Measurements from ENCODE around the gene GNPTAB. TPM values are rescaled to one million over a fixed set of nuclear protein-coding genes. Genes with fewer than 3 reads are reported as not detected.

Gene GNPTAB
- polyA plus RNA-seq, 2 of the 4 experiments (the other 2 are of a cell fraction), result 20.3 to 29.3 TPM

DNA sequence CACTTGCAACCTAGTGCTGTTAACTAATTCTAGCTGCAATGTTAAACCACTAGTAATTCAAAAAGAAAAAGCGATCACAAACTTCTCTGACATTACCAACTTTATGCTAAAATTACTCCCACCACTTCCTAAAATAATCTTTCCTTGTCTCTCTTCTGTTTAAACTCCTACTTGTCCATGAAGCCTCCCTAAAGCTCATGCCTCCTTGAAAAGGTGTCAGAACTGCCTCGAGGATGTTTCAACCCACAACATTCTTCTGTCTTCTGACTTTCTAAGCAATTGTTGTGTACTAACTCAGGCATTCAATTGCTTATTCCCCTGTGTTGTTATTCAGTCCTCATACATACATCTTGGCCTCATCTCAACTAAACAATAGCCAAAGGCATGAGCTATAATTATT, 5.9 kb downstream of the GNPTAB start (continued):
- TF ChIP-seq, protein P1, sequence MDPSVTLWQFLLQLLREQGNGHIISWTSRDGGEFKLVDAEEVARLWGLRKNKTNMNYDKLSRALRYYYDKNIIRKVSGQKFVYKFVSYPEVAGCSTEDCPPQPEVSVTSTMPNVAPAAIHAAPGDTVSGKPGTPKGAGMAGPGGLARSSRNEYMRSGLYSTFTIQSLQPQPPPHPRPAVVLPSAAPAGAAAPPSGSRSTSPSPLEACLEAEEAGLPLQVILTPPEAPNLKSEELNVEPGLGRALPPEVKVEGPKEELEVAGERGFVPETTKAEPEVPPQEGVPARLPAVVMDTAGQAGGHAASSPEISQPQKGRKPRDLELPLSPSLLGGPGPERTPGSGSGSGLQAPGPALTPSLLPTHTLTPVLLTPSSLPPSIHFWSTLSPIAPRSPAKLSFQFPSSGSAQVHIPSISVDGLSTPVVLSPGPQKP (IDR thresholded peaks at IDR 0.05; ENCODE audit: low read depth, low read length), result no peak
- TF ChIP-seq RFX5 (IDR thresholded peaks at IDR 0.05), result no peak

DNA sequence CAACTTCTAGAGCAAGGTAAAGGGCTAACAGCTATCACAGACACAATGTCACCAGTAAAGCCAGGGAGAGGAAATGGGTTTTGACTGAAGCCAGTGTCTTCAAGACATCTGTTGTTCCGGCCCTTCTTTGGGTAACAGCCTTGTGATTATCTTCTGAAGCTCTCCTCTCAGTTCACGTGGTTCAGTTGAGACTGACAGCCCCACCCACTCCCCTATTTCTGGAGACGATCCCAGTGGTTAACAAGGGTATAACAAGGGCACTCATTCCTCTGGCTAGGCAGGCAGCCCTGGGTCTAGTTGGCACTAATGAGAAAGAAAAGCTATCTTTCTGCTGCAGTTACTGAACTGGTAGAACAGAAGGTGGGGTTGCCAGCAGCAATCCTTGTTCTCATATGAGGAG, 6.9 kb downstream of the GNPTAB start:
- peak; percentile 63 to 82 for DNase-seq (ENCODE audit: low read depth in 1 of 2, low spot score in 1 of 2)

DNA sequence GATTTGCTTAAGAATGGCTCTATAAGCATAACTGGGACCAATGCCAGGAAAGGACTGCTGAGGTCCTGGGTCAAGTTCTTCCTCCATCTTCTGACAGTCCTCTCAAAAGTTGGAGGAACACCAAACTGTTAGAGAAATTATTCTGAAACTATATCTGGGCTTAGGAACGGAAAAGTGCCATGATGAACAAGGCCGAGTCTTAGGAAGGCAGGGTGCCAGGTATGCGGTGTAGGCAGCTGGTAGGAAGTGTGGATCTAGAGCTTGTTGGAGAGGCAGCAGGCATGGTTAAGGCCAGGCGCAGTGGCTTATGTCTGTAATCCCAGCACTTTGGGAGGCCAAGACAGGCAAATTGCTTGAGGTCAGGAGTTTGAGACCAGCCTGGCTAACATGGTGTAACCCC, 7.7 kb downstream of the GNPTAB start:
- Histone ChIP-seq H3K9me3 (no peaks in the 10 kb centered on the region; the same call in 2 of the 3 replicates), H3K4me3 (no peak overlapping the region), H3K4me2 (no peak overlapping the region), H3K27ac (no peak overlapping the region), H3K4me1 (peaks cover 9% of the 10 kb centered on the region; the same call in 1 of the 3 replicates)
- no peak for DNase-seq (ENCODE audit: low read depth in 1 of 2, low spot score in 1 of 2)
- TF ChIP-seq ESRRA (IDR thresholded peaks at IDR 0.05; ENCODE audit: borderline replicate concordance, low read length) (no peak), RFX5 (IDR thresholded peaks at IDR 0.05) (no peak), ZFP36 (IDR thresholded peaks at IDR 0.05; ENCODE audit: borderline replicate concordance, partially characterized antibody) (no peak), ZSCAN20 (CRISPR knock-in tag; IDR thresholded peaks at IDR 0.05) (no peak)
- TF ChIP-seq, protein P2, sequence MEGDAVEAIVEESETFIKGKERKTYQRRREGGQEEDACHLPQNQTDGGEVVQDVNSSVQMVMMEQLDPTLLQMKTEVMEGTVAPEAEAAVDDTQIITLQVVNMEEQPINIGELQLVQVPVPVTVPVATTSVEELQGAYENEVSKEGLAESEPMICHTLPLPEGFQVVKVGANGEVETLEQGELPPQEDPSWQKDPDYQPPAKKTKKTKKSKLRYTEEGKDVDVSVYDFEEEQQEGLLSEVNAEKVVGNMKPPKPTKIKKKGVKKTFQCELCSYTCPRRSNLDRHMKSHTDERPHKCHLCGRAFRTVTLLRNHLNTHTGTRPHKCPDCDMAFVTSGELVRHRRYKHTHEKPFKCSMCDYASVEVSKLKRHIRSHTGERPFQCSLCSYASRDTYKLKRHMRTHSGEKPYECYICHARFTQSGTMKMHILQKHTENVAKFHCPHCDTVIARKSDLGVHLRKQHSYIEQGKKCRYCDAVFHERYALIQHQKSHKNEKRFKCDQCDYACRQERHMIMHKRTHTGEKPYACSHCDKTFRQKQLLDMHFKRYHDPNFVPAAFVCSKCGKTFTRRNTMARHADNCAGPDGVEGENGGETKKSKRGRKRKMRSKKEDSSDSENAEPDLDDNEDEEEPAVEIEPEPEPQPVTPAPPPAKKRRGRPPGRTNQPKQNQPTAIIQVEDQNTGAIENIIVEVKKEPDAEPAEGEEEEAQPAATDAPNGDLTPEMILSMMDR (IDR thresholded peaks at IDR 0.05), result no peak
- TF ChIP-seq, protein P3, sequence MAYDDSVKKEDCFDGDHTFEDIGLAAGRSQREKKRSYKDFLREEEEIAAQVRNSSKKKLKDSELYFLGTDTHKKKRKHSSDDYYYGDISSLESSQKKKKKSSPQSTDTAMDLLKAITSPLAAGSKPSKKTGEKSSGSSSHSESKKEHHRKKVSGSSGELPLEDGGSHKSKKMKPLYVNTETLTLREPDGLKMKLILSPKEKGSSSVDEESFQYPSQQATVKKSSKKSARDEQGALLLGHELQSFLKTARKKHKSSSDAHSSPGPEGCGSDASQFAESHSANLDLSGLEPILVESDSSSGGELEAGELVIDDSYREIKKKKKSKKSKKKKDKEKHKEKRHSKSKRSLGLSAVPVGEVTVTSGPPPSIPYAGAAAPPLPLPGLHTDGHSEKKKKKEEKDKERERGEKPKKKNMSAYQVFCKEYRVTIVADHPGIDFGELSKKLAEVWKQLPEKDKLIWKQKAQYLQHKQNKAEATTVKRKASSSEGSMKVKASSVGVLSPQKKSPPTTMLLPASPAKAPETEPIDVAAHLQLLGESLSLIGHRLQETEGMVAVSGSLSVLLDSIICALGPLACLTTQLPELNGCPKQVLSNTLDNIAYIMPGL (CRISPR knock-in tag; IDR thresholded peaks at IDR 0.05; ENCODE audit: borderline replicate concordance), result no peak
- FAIRE-seq, result no peak
- 91% methylated on average over 4 of the region's 4 CpGs for WGBS (ENCODE audit: missing lambda C conversion rate)
- POLR2A ChIA-PET, result no interaction called here
- ATAC-seq, result no peak
- CTCF ChIA-PET, result no interaction called here

More for the DNA sequence above, 6.9 kb downstream of the GNPTAB start:
- H3K27ac ChIP-seq, result no peak overlapping the region
- H3K4me1 ChIP-seq, result peaks cover 10% of the 10 kb centered on the region; the same call in 2 of the 3 replicates
- peak; percentile 91 to 99 for ATAC-seq
- no peak for FAIRE-seq
- TF ChIP-seq GATA3 (IDR thresholded peaks at IDR 0.05; ENCODE audit: borderline replicate concordance) (no peak), CBX8 (IDR thresholded peaks at IDR 0.05) (no peak), JUN (IDR thresholded peaks at IDR 0.05) (no peak), RAD21 (conservative IDR thresholded peaks at IDR 0.05 in 1 of 2, IDR thresholded peaks at IDR 0.05 in 1 of 2) (no peak), HEYL (CRISPR knock-in tag; IDR thresholded peaks at IDR 0.05) (no peak), ESRRA (IDR thresholded peaks at IDR 0.05; ENCODE audit: borderline replicate concordance, low read length) (no peak)
- TF ChIP-seq, protein P4, sequence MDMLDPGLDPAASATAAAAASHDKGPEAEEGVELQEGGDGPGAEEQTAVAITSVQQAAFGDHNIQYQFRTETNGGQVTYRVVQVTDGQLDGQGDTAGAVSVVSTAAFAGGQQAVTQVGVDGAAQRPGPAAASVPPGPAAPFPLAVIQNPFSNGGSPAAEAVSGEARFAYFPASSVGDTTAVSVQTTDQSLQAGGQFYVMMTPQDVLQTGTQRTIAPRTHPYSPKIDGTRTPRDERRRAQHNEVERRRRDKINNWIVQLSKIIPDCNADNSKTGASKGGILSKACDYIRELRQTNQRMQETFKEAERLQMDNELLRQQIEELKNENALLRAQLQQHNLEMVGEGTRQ (IDR thresholded peaks at IDR 0.05), result peak; percentile 30; the same call in 1 of the 2 replicates
- TF ChIP-seq, protein P2 (IDR thresholded peaks at IDR 0.05), result no peak
- ChIA-PET CTCF (interaction anchor here (0.6 to 2.8 kb wide), 6 partner anchors 10 to 69 kb away, joined by 3 to 13 read pairs (median 4); no protein-coding TSS in a partner anchor), POLR2A (no interaction called here)
- H3K9me3 ChIP-seq, result no peaks in the 10 kb centered on the region
- 30% methylated on average over 3 of the region's 3 CpGs for WGBS (ENCODE audit: missing lambda C conversion rate)
- no peak overlapping the region for H3K4me3 ChIP-seq
- peak overlapping the region; percentile 18; the same call in 1 of the 3 replicates for H3K4me2 ChIP-seq

Measured in A549 (cell line).